GM12891 (cell line): ENCODE data around the gene AIG1.

Experiments
- DNase-seq: peaks from one replicate; pipeline ENCODE4 v3.0.0; 2011; ENCODE audit warnings: low spot score; ENCODE audit not compliant: insufficient read length
- FAIRE-seq: peaks from 2 replicates; lab custom pipeline; 2011; peaks lifted over from hg19 to GRCh38; lab: Jason Lieb, UNC
- PAX5 ChIP-seq: IDR thresholded peaks from 2 replicates; pipeline ENCODE4 v1.6.1; 2011; ENCODE audit warnings: low read length, moderate library complexity, mild to moderate bottlenecking; ENCODE audit not compliant: insufficient read depth, severe bottlenecking
- POLR2A ChIP-seq: IDR thresholded peaks from 2 replicates; pipeline ENCODE4 v1.6.1; 2011; ENCODE audit warnings: low read depth, low read length, control low read depth
- POLR2AphosphoS5 ChIP-seq: IDR thresholded peaks from 2 replicates; pipeline ENCODE4 v1.6.1; 2011; ENCODE audit warnings: low read depth, low read length, control low read depth
- POU2F2 ChIP-seq: IDR thresholded peaks from 2 replicates; pipeline ENCODE4 v1.6.1; 2011; ENCODE audit warnings: low read depth, mild to moderate bottlenecking, control low read depth, low read length, moderate library complexity
- SPI1 ChIP-seq: IDR thresholded peaks from 2 replicates; pipeline ENCODE4 v1.6.1; 2011; ENCODE audit warnings: low read depth, low read length, control low read depth
- TAF1 ChIP-seq: IDR thresholded peaks from 2 replicates; pipeline ENCODE4 v1.6.1; 2011; ENCODE audit warnings: low read depth, low read length, control low read depth

The AIG1 gene

GRCh38 chr6:143357152-143357551 lies 296.5 kb downstream of the AIG1 start:
- DNase-seq (no peak), FAIRE-seq (no peak)
- TF ChIP-seq SPI1 (no peak), POLR2A (no peak), POLR2AphosphoS5 (no peak), TAF1 (no peak), POU2F2 (no peak), PAX5 (no peak)

GRCh38 chr6:143357561-143358255 lies 297.0 kb downstream of the AIG1 start:
- no peak for TF ChIP-seq POLR2A
- no peak for TF ChIP-seq POLR2AphosphoS5
- no peak for TF ChIP-seq POU2F2
- TF ChIP-seq SPI1, result no peak
- TF ChIP-seq TAF1, result no peak
- no peak for TF ChIP-seq PAX5
- DNase-seq (no peak), FAIRE-seq (no peak)

GRCh38 chr6:143361536-143362191 lies 301.0 kb downstream of the AIG1 start:
- DNase-seq (no peak), FAIRE-seq (no peak)
- TF ChIP-seq PAX5 (no peak), TAF1 (no peak)

- TF ChIP-seq POU2F2 (no peak), POLR2AphosphoS5 (no peak), TAF1 (no peak), PAX5 (no peak), POLR2A (no peak), SPI1 (no peak)
- FAIRE-seq (peak; percentile 47), DNase-seq (no peak)
Measured at GRCh38 chr6:143362192-143362558, 301.5 kb downstream of the AIG1 start.

GRCh38 chr6:143363299-143363698 lies 302.6 kb downstream of the AIG1 start:
- TF ChIP-seq POLR2AphosphoS5 (no peak), PAX5 (no peak), TAF1 (no peak), POLR2A (no peak), POU2F2 (no peak), SPI1 (no peak)
- DNase-seq (no peak), FAIRE-seq (no peak)

GRCh38 chr6:143368426-143368825 lies 307.7 kb downstream of the AIG1 start:
- FAIRE-seq (peak; percentile 35), DNase-seq (peak; percentile 8)
- TF ChIP-seq POU2F2 (peak; percentile 64), SPI1 (peak; percentile 83), POLR2AphosphoS5 (no peak)

- peak; percentile 5 for FAIRE-seq
- TF ChIP-seq POU2F2 (no peak), TAF1 (no peak), SPI1 (no peak), POLR2AphosphoS5 (no peak), PAX5 (no peak), POLR2A (no peak)
- DNase-seq, result no peak
Measured at GRCh38 chr6:143369971-143370370, 309.3 kb downstream of the AIG1 start.

GRCh38 chr6:143370812-143371370 lies 310.2 kb downstream of the AIG1 start:
- no peak for FAIRE-seq
- no peak for DNase-seq
- no peak for TF ChIP-seq PAX5

GRCh38 chr6:143372199-143372882 lies 311.7 kb downstream of the AIG1 start:
- TF ChIP-seq POU2F2, result no peak
- no peak for TF ChIP-seq PAX5
- FAIRE-seq, result peak; percentile 54
- DNase-seq, result no peak

GRCh38 chr6:143374014-143374413 lies 313.3 kb downstream of the AIG1 start:
- DNase-seq, result no peak
- TF ChIP-seq SPI1 (no peak), TAF1 (no peak), POLR2A (no peak), POU2F2 (no peak), PAX5 (no peak), POLR2AphosphoS5 (no peak)
- FAIRE-seq, result no peak
